Panc1 (cell line): ENCODE data around the gene VWA5B1. TPM values are rescaled to one million over a fixed set of nuclear protein-coding genes. Genes with fewer than 3 reads are reported as not detected.

Source experiments
- ATAC-seq: fragments of 200-7000 bp; cut with Tn5 transposase; 2 replicates; pipeline ENCODE4 v1.9.1; 2020; ENCODE audit warnings: mild to moderate bottlenecking, moderate library complexity
- BruUV-seq: library from RNA; stranded (reverse); fragments of 400-500 nt; replicated peaks from 2 replicates; lab custom pipeline; 2021; lab: Mats Ljungman, UMichigan
- CTCF ChIA-PET: fragments of 300-600 bp; sonication (Branson Sonifier 250); formaldehyde crosslinking; loops from one replicate; lab custom pipeline; 2022; ENCODE audit warnings: antibody characterized with exemption; lab: Charles Lee
- POLR2A ChIA-PET: fragments of 300-600 bp; sonication (Branson Sonifier 250); formaldehyde crosslinking; loops from one replicate; lab custom pipeline; 2022; ENCODE audit warnings: antibody characterized with exemption; lab: Charles Lee
- DNase-seq: peaks from one replicate; pipeline ENCODE4 v3.0.0-alpha.2; 2010; ENCODE audit warnings: low read depth, low spot score
- H3K27ac ChIP-seq: 2 replicates; pipeline ENCODE4 v1.5.1; 2011; ENCODE audit warnings: mild to moderate bottlenecking, low read length, inconsistent platforms
- H3K27me3 ChIP-seq: fragments of 200-500 bp; sonication (Bioruptor generic); 2 replicates; pipeline ENCODE4 v1.6.0; 2014; ENCODE audit warnings: low read length, inconsistent platforms; ENCODE audit not compliant: control insufficient read depth, insufficient read depth
- H3K36me3 ChIP-seq: fragments of 200-500 bp; sonication (Bioruptor generic); 2 replicates; pipeline ENCODE4 v1.5.1; 2014; ENCODE audit warnings: inconsistent platforms, mild to moderate bottlenecking, low read length, moderate library complexity; ENCODE audit not compliant: control insufficient read depth, insufficient read depth
- H3K4me1 ChIP-seq: 2 replicates; pipeline ENCODE4 v1.5.1; 2011; ENCODE audit warnings: inconsistent platforms, mild to moderate bottlenecking, low read length, moderate library complexity; ENCODE audit not compliant: control insufficient read depth, insufficient read depth
- H3K4me3 ChIP-seq, 2 experiments: 2 replicates each; pipeline ENCODE4 v1.5.1; 2011 to 2012; ENCODE audit warnings: low read depth in 2 of 2, low read length in 2 of 2, mild to moderate bottlenecking in 2 of 2, inconsistent platforms in 1 of 2, moderate library complexity in 1 of 2
- H3K9me3 ChIP-seq: fragments of 200-500 bp; sonication (Bioruptor generic); 2 replicates; pipeline ENCODE4 v1.5.1; 2014; ENCODE audit warnings: low read depth, mild to moderate bottlenecking, inconsistent platforms, low read length, moderate library complexity; ENCODE audit not compliant: control insufficient read depth, insufficient read depth
- CTCF ChIP-seq: fragments of 450-650 bp; IDR thresholded peaks from 2 replicates; pipeline ENCODE4 v1.5.1; 2017; ENCODE audit warnings: mild to moderate bottlenecking
- POLR2AphosphoS5 ChIP-seq: IDR thresholded peaks from 2 replicates; pipeline ENCODE4 v1.6.1; 2012; ENCODE audit warnings: mild to moderate bottlenecking, low read depth, low read length, moderate library complexity
- REST ChIP-seq, 2 experiments: IDR thresholded peaks; 2 replicates each; pipeline ENCODE4 v1.6.1; 2011 to 2012; ENCODE audit warnings: low read depth in 2 of 2, control low read depth in 1 of 2, low read length in 1 of 2, mild to moderate bottlenecking in 1 of 2, moderate library complexity in 1 of 2; ENCODE audit not compliant: insufficient read depth in 1 of 2
- SIN3A ChIP-seq: IDR thresholded peaks from 2 replicates; pipeline ENCODE4 v1.6.1; 2012; ENCODE audit warnings: low read depth, mild to moderate bottlenecking, low read length, moderate library complexity, borderline replicate concordance; ENCODE audit not compliant: insufficient read depth
- TCF7L2 ChIP-seq: IDR thresholded peaks from 2 replicates; pipeline ENCODE4 v1.6.1; 2011; ENCODE audit warnings: mild to moderate bottlenecking, low read depth, low read length, inconsistent platforms
- in situ Hi-C: cut with HindIII; loops from 2 replicates; pipeline ENCODE4 v1.10.0; 2016; ENCODE audit warnings: low sequenced_read_pairs, low pct_unique_long_range_greater_than_20kb
- intact Hi-C: fragments of 100-400 bp; cut with micrococcal nuclease; formaldehyde crosslinking; loops from one replicate; pipeline ENCODE4 v1.10.0; 2022; ENCODE audit not compliant: unreplicated experiment
- total RNA-seq: library from RNA; stranded (reverse); gene quantifications from one replicate; pipeline ENCODE4 v1.2.1, GENCODE V29; 2021; ENCODE audit not compliant: unreplicated experiment

Gene VWA5B1
- total RNA-seq, 1 experiment from 2014 or later, result not detected

- ATAC-seq (peak; percentile 90), DNase-seq (peak; percentile 28)
- BruUV-seq, result no TSS peak
- POLR2A ChIA-PET, result no interaction called here
- Histone ChIP-seq H3K27ac (no peak overlapping the region), H3K4me3 (no peak overlapping the region), H3K9me3 (no peaks in the 10 kb centered on the region), H3K4me1 (no peaks in the 10 kb centered on the region), H3K27me3 (peaks cover 3% of the 10 kb centered on the region), H3K36me3 (no peaks in the 10 kb centered on the region)
- TF ChIP-seq TCF7L2 (no peak), REST (IDR thresholded peaks at IDR 0.05; ENCODE audit: insufficient read depth in 1 of 2, low read depth in 2 of 2, low read length in 1 of 2) (no peak), CTCF (peak; percentile 92), SIN3A (no peak)
- intact Hi-C loops (loop anchor here (5.0 kb wide), 1 partner anchor 115 kb away; no protein-coding TSS in a partner anchor), in situ Hi-C loops (no loop called here)
- CTCF ChIA-PET, result interaction anchor here (0.6 to 1.8 kb wide), 2 partner anchors 16 to 56 kb away, joined by 3 to 5 read pairs; no protein-coding TSS in a partner anchor
Measured at GRCh38 chr1:20376880-20377494, 86.3 kb downstream of the VWA5B1 start.

- Histone ChIP-seq H3K4me1 (no peaks in the 10 kb centered on the region), H3K4me3 (no peak overlapping the region), H3K36me3 (no peaks in the 10 kb centered on the region), H3K9me3 (no peaks in the 10 kb centered on the region), H3K27me3 (peaks cover 3% of the 10 kb centered on the region; the same call in 1 of the 2 replicates), H3K27ac (no peak overlapping the region)
- TF ChIP-seq TCF7L2, result no peak
- no peak for TF ChIP-seq SIN3A
- TF ChIP-seq POLR2AphosphoS5, result no peak
- no peak for TF ChIP-seq CTCF
- no peak for TF ChIP-seq REST (IDR thresholded peaks at IDR 0.05; ENCODE audit: insufficient read depth in 1 of 2, low read depth in 2 of 2, low read length in 1 of 2)
- ATAC-seq (no peak), DNase-seq (no peak)
- ChIA-PET POLR2A (no interaction called here), CTCF (interaction anchor here (1.8 kb wide), 1 partner anchor 16 kb away, joined by 5 read pairs; no protein-coding TSS in a partner anchor)
- intact Hi-C loops, result loop anchor here (5.0 kb wide), 1 partner anchor 115 kb away; no protein-coding TSS in a partner anchor
- in situ Hi-C loops, result no loop called here
- BruUV-seq, result no TSS peak
Measured at GRCh38 chr1:20377516-20378270, 87.0 kb downstream of the VWA5B1 start.
